Measurements from ENCODE around the gene CH25H.
A peak's percentile ranks its signal among the peaks of the same experiment; 100 is the strongest.

GRCh38 chr10:89241486-89242344 is 34.6 kb upstream of the CH25H start:
- TF ChIP-seq POLR2A (IDR thresholded peaks at IDR 0.05) (no peak), POLR2AphosphoS5 (IDR thresholded peaks at IDR 0.05) (peak in 2 of 3 donors; percentile 38 to 57)
- TF ChIP-seq, protein P1, sequence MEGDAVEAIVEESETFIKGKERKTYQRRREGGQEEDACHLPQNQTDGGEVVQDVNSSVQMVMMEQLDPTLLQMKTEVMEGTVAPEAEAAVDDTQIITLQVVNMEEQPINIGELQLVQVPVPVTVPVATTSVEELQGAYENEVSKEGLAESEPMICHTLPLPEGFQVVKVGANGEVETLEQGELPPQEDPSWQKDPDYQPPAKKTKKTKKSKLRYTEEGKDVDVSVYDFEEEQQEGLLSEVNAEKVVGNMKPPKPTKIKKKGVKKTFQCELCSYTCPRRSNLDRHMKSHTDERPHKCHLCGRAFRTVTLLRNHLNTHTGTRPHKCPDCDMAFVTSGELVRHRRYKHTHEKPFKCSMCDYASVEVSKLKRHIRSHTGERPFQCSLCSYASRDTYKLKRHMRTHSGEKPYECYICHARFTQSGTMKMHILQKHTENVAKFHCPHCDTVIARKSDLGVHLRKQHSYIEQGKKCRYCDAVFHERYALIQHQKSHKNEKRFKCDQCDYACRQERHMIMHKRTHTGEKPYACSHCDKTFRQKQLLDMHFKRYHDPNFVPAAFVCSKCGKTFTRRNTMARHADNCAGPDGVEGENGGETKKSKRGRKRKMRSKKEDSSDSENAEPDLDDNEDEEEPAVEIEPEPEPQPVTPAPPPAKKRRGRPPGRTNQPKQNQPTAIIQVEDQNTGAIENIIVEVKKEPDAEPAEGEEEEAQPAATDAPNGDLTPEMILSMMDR (IDR thresholded peaks at IDR 0.05), result no peak
